ENCODE results near the gene GNAQ. TPM values are rescaled to one million over a fixed set of nuclear protein-coding genes. Genes with fewer than 3 reads are reported as not detected.

GNAQ gene
- total and polyA plus RNA-seq, 2 donors (not counting 1 experiment from before 2014, with no cell fraction given), result 0.60 to 1.4 TPM

GRCh38 chr9:77887662-77888061 lies 143.9 kb downstream of the GNAQ start:
- POLR2A ChIA-PET, result no interaction called here
- no peak for ATAC-seq (ENCODE audit: low read depth)
- H3K27me3 Mint-ChIP-seq, result peaks cover 8% of the 10 kb centered on the region
- H3K9me3 Mint-ChIP-seq (ENCODE audit: insufficient read depth), result no peaks in the 10 kb centered on the region
- Histone ChIP-seq H3K79me2 (ENCODE audit: control insufficient read depth, insufficient read depth, low read length) (no peaks in the 10 kb centered on the region), H3K27me3 (replicated peaks in 1 of 4; ENCODE audit: control extremely low read depth in 1 of 4, control insufficient read depth in 3 of 4, insufficient read depth in 4 of 4, low read length in 3 of 4) (no peaks in the 10 kb centered on the region), H3K9ac (ENCODE audit: low read length) (no peak overlapping the region), H4K20me1 (ENCODE audit: control insufficient read depth, insufficient read depth, low read length, poor library complexity, severe bottlenecking) (no peaks in the 10 kb centered on the region), H3K27ac (ENCODE audit: low read length in 2 of 2) (no peak overlapping the region), H3K9me3 (ENCODE audit: control extremely low read depth in 1 of 3, control insufficient read depth in 2 of 3, insufficient read depth in 1 of 3, low read length in 2 of 3) (no peaks in the 10 kb centered on the region), H3K4me1 (ENCODE audit: control insufficient read depth in 2 of 2, insufficient read depth in 2 of 2, low read length in 2 of 2) (peaks cover 0 to 8% of the 10 kb centered on the region in 2 donors), H3K4me3 (ENCODE audit: control extremely low read depth in 1 of 5, extremely low read depth in 1 of 5, insufficient read depth in 1 of 5, low read depth in 2 of 5, low read length in 4 of 5) (no peak overlapping the region), H3K4me2 (replicated peaks; ENCODE audit: low read depth, low read length, poor library complexity, severe bottlenecking) (no peak overlapping the region), H3K36me3 (replicated peaks in 1 of 2; ENCODE audit: control extremely low read depth in 1 of 2, control insufficient read depth in 1 of 2, extremely low read depth in 1 of 2, insufficient read depth in 2 of 2, low read length in 1 of 2) (no peaks in the 10 kb centered on the region), H2AFZ (ENCODE audit: insufficient read depth, low read depth, low read length, poor library complexity, severe bottlenecking) (no peak overlapping the region)
- no peak overlapping the region for H3K4me3 Mint-ChIP-seq
- no peak for DNase-seq
- H3K27ac Mint-ChIP-seq, result no peak overlapping the region
- intact Hi-C loops (cut with micrococcal nuclease), result no loop called here
- TF ChIP-seq, protein P1, sequence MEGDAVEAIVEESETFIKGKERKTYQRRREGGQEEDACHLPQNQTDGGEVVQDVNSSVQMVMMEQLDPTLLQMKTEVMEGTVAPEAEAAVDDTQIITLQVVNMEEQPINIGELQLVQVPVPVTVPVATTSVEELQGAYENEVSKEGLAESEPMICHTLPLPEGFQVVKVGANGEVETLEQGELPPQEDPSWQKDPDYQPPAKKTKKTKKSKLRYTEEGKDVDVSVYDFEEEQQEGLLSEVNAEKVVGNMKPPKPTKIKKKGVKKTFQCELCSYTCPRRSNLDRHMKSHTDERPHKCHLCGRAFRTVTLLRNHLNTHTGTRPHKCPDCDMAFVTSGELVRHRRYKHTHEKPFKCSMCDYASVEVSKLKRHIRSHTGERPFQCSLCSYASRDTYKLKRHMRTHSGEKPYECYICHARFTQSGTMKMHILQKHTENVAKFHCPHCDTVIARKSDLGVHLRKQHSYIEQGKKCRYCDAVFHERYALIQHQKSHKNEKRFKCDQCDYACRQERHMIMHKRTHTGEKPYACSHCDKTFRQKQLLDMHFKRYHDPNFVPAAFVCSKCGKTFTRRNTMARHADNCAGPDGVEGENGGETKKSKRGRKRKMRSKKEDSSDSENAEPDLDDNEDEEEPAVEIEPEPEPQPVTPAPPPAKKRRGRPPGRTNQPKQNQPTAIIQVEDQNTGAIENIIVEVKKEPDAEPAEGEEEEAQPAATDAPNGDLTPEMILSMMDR (IDR thresholded peaks at IDR 0.05), result no peak
- no peak for TF ChIP-seq EZH2 (IDR thresholded peaks at IDR 0.05; ENCODE audit: borderline replicate concordance, insufficient read depth, low read depth, low read length, poor library complexity, severe bottlenecking)
- H3K4me1 Mint-ChIP-seq, result peaks cover 2% of the 10 kb centered on the region
- WGBS (ENCODE audit: insufficient coverage), result no CpG with 5 or more reads among the region's 2 CpGs
- CTCF ChIA-PET, result no interaction called here

DNA sequence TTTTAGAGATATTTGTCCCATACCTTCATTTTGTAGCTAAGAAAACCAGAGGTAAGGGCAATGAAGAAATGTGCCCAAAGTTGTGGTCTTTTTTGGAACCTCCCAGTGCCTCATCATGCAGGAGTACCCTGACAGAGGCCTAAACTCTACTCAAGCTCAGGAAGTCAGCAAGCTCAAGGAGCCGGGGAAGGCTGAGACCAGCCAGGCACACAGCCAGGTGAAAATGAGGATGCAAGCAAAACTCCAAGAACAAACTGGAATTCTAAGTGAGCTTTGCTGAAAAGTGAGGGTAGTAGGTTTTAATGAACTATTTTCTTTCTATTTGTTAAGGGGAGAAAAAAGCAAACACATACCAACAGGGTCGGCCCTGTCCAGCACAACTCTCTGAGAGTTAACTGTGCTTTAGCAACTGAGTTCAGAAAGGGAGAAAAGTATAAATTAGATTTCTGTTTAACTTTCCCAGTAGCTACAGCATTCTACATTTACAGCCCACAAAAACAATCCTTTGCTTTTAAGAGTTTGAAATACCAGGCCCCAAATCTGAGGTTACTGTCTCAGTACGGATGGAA lies 146.4 kb downstream of the GNAQ start:
- Histone ChIP-seq H3K9me3 (ENCODE audit: control extremely low read depth in 1 of 3, control insufficient read depth in 2 of 3, insufficient read depth in 1 of 3, low read length in 2 of 3) (no peaks in the 10 kb centered on the region), H3K4me2 (replicated peaks; ENCODE audit: low read depth, low read length, poor library complexity, severe bottlenecking) (no peak overlapping the region), H2AFZ (ENCODE audit: insufficient read depth, low read depth, low read length, poor library complexity, severe bottlenecking) (no peak overlapping the region), H3K79me2 (ENCODE audit: control insufficient read depth, insufficient read depth, low read length) (no peaks in the 10 kb centered on the region), H3K4me1 (ENCODE audit: control insufficient read depth in 2 of 2, insufficient read depth in 2 of 2, low read length in 2 of 2) (no peaks in the 10 kb centered on the region), H3K27ac (ENCODE audit: low read length in 2 of 2) (no peak overlapping the region), H3K36me3 (replicated peaks in 1 of 2; ENCODE audit: control extremely low read depth in 1 of 2, control insufficient read depth in 1 of 2, extremely low read depth in 1 of 2, insufficient read depth in 2 of 2, low read length in 1 of 2) (no peaks in the 10 kb centered on the region), H4K20me1 (ENCODE audit: control insufficient read depth, insufficient read depth, low read length, poor library complexity, severe bottlenecking) (no peaks in the 10 kb centered on the region), H3K9ac (ENCODE audit: low read length) (no peak overlapping the region), H3K4me3 (ENCODE audit: control extremely low read depth in 1 of 5, extremely low read depth in 1 of 5, insufficient read depth in 1 of 5, low read depth in 2 of 5, low read length in 4 of 5) (no peak overlapping the region), H3K27me3 (replicated peaks in 1 of 4; ENCODE audit: control extremely low read depth in 1 of 4, control insufficient read depth in 3 of 4, insufficient read depth in 4 of 4, low read length in 3 of 4) (no peaks in the 10 kb centered on the region)
- WGBS (ENCODE audit: insufficient coverage), result 88% methylated on average over 1 of the region's 3 CpGs
- no peak for TF ChIP-seq EZH2 (IDR thresholded peaks at IDR 0.05; ENCODE audit: borderline replicate concordance, insufficient read depth, low read depth, low read length, poor library complexity, severe bottlenecking)
- no peaks in the 10 kb centered on the region for H3K4me1 Mint-ChIP-seq
- no peak overlapping the region for H3K4me3 Mint-ChIP-seq
- CTCF ChIA-PET, result interaction anchor here (0.7 kb wide), 1 partner anchor 278 kb away, joined by 5 read pairs; no protein-coding TSS in a partner anchor
- ATAC-seq (ENCODE audit: low read depth), result no peak
- peaks cover 4% of the 10 kb centered on the region for H3K27me3 Mint-ChIP-seq
- no peak for DNase-seq
- POLR2A ChIA-PET, result no interaction called here
- intact Hi-C loops (cut with micrococcal nuclease), result no loop called here
- no peak overlapping the region for H3K27ac Mint-ChIP-seq
- H3K9me3 Mint-ChIP-seq (ENCODE audit: insufficient read depth), result no peaks in the 10 kb centered on the region

Measured in B cell (primary cell).